ENCODE measurements around the gene RNF213. TPM values are rescaled to one million over a fixed set of nuclear protein-coding genes. Genes with fewer than 3 reads are reported as not detected.

The RNF213 gene
- total and polyA plus RNA-seq, 10 of the 15 experiments (the other 5 are each of a cell fraction or from before 2014, with no cell fraction given), result 18.6 to 145 (median 65.8) TPM

DNA sequence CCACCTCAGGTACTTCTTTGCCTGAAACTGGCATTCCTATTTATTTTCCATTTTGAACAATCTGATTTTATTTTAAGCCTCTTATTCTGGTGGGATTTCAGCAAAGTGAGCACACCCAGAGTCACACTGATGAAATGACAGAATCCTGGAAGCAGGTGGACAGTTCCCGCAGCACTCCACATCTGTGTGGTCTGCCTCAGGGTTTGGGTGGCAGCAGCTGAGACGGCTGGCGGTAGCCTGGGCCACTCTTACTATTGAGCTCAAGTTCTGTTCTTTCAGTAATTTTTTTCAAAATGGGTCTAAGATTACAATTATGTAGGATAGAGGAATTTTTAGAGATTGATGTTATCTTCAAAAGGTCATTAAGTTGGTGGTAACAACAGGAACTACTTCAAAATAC is 121.8 kb downstream of the RNF213 start:
- SMC1A ChIA-PET (ENCODE audit: uncharacterized antibody, unreplicated experiment), result interaction anchor here (1.1 kb wide), 1 partner anchor 13 kb away, joined by 3 read pairs; no protein-coding TSS in a partner anchor
- Histone ChIP-seq H3K9ac (ENCODE audit: control insufficient read depth, insufficient read depth, low read length) (no peak overlapping the region), H3K79me2 (ENCODE audit: control insufficient read depth, insufficient read depth, low read length) (no peaks in the 10 kb centered on the region), H3K4me1 (ENCODE audit: control insufficient read depth, insufficient read depth, low read length) (no peaks in the 10 kb centered on the region), H4K20me1 (ENCODE audit: control insufficient read depth, insufficient read depth) (no peaks in the 10 kb centered on the region), H3K27me3 (replicated peaks in 1 of 2; ENCODE audit: control insufficient read depth in 2 of 2, insufficient read depth in 2 of 2, low read length in 1 of 2) (no peaks in the 10 kb centered on the region), H3K4me2 (ENCODE audit: control insufficient read depth, insufficient read depth) (no peak overlapping the region), H2AFZ (ENCODE audit: control insufficient read depth, low read depth, low read length) (no peak overlapping the region), H3K36me3 (ENCODE audit: control insufficient read depth in 2 of 2, insufficient read depth in 2 of 2, low read length in 1 of 2) (peaks cover 46 to 76% of the 10 kb centered on the region in 2 experiments), H3K9me3 (replicated peaks; ENCODE audit: control insufficient read depth, insufficient read depth, low read length) (no peaks in the 10 kb centered on the region), H3K27ac (ENCODE audit: control insufficient read depth, insufficient read depth) (no peak overlapping the region), H3K4me3 (no peak overlapping the region)
- DNase-seq (ENCODE audit: low read depth, low spot score), result no peak
- CTCF ChIA-PET, result no interaction called here
- no peak for FAIRE-seq
- 100% methylated on average over 3 of the region's 3 CpGs for WGBS (ENCODE audit: insufficient coverage, insufficient replicate concordance, low lambda C conversion rate, missing lambda C conversion rate)
- RAD21 ChIA-PET (ENCODE audit: unreplicated experiment), result no interaction called here
- no peak for ATAC-seq
- intact Hi-C loops (cut with micrococcal nuclease; ENCODE audit: unreplicated experiment) (no loop called here), in situ Hi-C loops (cut with MboI) (no loop called here)
- no peak for TF ChIP-seq MYB (IDR thresholded peaks at IDR 0.05; ENCODE audit: borderline replicate concordance, low read depth, low read length)
- no peak for TF ChIP-seq FOS (IDR thresholded peaks at IDR 0.05; ENCODE audit: borderline replicate concordance, extremely low read depth, insufficient read length)
- TF ChIP-seq CHD2 (IDR thresholded peaks at IDR 0.05; ENCODE audit: borderline replicate concordance, low read depth, low read length), result no peak
- TF ChIP-seq CREB1 (IDR thresholded peaks at IDR 0.05; ENCODE audit: low read depth), result no peak
- no peak for TF ChIP-seq HDAC2 (IDR thresholded peaks at IDR 0.05)
- TF ChIP-seq ZNF687 (IDR thresholded peaks at IDR 0.05), result no peak
- no peak for TF ChIP-seq ZNF24 (IDR thresholded peaks at IDR 0.05)
- POLR2A ChIA-PET, result no interaction called here
- BruUV-seq (replicated peaks), result TSS peak; percentile 32

Data from GM12878 (cell line).